Mesendoderm (in vitro differentiated cells): ENCODE data around the gene KCTD1.

Source experiments
- DNase-seq: peaks from one replicate; pipeline ENCODE4 v3.0.0; 2013
- H2AK5ac ChIP-seq: 2 replicates; pipeline ENCODE4 v1.6.1; 2013; ENCODE audit warnings: low read length, inconsistent platforms
- H2BK120ac ChIP-seq: 2 replicates; pipeline ENCODE4 v1.6.1; 2013; ENCODE audit warnings: low read depth, mild to moderate bottlenecking, low read length, moderate library complexity, mixed read lengths
- H2BK15ac ChIP-seq: replicated peaks from 2 replicates; pipeline ENCODE4 v1.6.1; 2013; ENCODE audit warnings: low read depth, mild to moderate bottlenecking, moderate library complexity
- H2BK5ac ChIP-seq: 2 replicates; pipeline ENCODE4 v1.6.1; 2013; ENCODE audit warnings: low read length, inconsistent platforms
- H3K18ac ChIP-seq: 2 replicates; pipeline ENCODE4 v1.6.1; 2013; ENCODE audit warnings: mild to moderate bottlenecking, low read length, mixed read lengths
- H3K23ac ChIP-seq: one replicate; pipeline ENCODE4 v1.6.1; 2013; ENCODE audit warnings: low read length
- H3K27ac ChIP-seq: 2 replicates; pipeline ENCODE4 v1.5.1; 2013; ENCODE audit warnings: low read depth, mild to moderate bottlenecking, inconsistent platforms, low read length, moderate library complexity
- H3K27me3 ChIP-seq: 2 replicates; pipeline ENCODE4 v1.6.1; 2013; ENCODE audit warnings: low read length, control low read depth, mild to moderate bottlenecking, inconsistent platforms; ENCODE audit not compliant: insufficient read depth, poor library complexity
- H3K36me3 ChIP-seq: 2 replicates; pipeline ENCODE4 v1.6.1; 2013; ENCODE audit warnings: low read length, inconsistent platforms; ENCODE audit not compliant: control insufficient read depth, insufficient read depth
- H3K4ac ChIP-seq: one replicate; pipeline ENCODE4 v1.6.1; 2013; ENCODE audit warnings: low read depth, mild to moderate bottlenecking, low read length, moderate library complexity
- H3K4me1 ChIP-seq: 2 replicates; pipeline ENCODE4 v1.6.1; 2013; ENCODE audit warnings: low read depth, low read length, inconsistent platforms; ENCODE audit not compliant: control insufficient read depth
- H3K4me2 ChIP-seq: 2 replicates; pipeline ENCODE4 v1.6.1; 2013; ENCODE audit warnings: low read length
- H3K4me3 ChIP-seq: 2 replicates; pipeline ENCODE4 v1.5.1; 2013; ENCODE audit warnings: mild to moderate bottlenecking, low read length
- H3K56ac ChIP-seq: one replicate; pipeline ENCODE4 v1.6.1; 2013; ENCODE audit warnings: low read length
- H3K79me1 ChIP-seq: 2 replicates; pipeline ENCODE4 v1.6.1; 2013; ENCODE audit warnings: low read length, inconsistent platforms
- H3K79me2 ChIP-seq: 2 replicates; pipeline ENCODE4 v1.6.1; 2013; ENCODE audit warnings: mild to moderate bottlenecking, low read length; ENCODE audit not compliant: control insufficient read depth, insufficient read depth
- H3K9ac ChIP-seq: 2 replicates; pipeline ENCODE4 v1.6.1; 2013; ENCODE audit warnings: low read length, inconsistent platforms
- H4K5ac ChIP-seq: one replicate; pipeline ENCODE4 v1.6.1; 2013; ENCODE audit warnings: low read length
- H4K8ac ChIP-seq: one replicate; pipeline ENCODE4 v1.6.1; 2013; ENCODE audit warnings: low read depth, mild to moderate bottlenecking, control low read depth, low read length, moderate library complexity
- WGBS: extraction: QIAGEN DNeasy Blood & Tissue Kit; methylation state at CpG from one replicate; pipeline ENCODE4 v1.1.7; 2013; ENCODE audit warnings: low lambda C conversion rate, missing lambda C conversion rate; ENCODE audit not compliant: insufficient coverage; ENCODE audit errors: extremely low coverage; 5-methylcytosine and 5-hydroxymethylcytosine counted together

Gene KCTD1

DNA sequence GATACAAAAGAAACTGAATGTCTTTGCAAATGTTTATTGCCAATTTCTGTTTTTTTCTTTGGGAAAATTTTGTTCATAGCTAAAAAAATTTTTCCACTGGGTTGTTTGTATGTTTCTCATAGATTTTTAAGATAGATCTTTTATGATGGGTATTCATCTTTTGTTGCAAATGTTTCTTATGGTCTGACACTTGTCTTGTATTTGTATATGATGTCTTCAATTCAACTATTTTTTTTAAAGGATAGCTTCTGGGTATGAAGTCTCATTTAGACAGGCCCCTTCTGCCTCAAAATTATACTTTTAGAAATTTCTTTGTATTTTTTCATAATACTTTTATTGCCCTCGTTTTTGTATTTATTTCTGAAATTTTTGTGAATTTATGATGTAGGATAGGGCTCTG, 73.8 kb downstream of the KCTD1 start:
- no peak overlapping the region for H3K18ac ChIP-seq
- H2BK15ac ChIP-seq = no peak overlapping the region
- no peaks in the 10 kb centered on the region for H3K4me1 ChIP-seq
- no peak overlapping the region for H3K9ac ChIP-seq
- no peak overlapping the region for H3K56ac ChIP-seq
- H4K8ac ChIP-seq = no peak overlapping the region
- no peak overlapping the region for H2BK120ac ChIP-seq
- H2AK5ac ChIP-seq = no peak overlapping the region
- H3K23ac ChIP-seq = no peak overlapping the region
- H4K5ac ChIP-seq = no peak overlapping the region
- no peak for DNase-seq
- H3K79me1 ChIP-seq = no peaks in the 10 kb centered on the region
- H3K36me3 ChIP-seq = no peaks in the 10 kb centered on the region
- H3K79me2 ChIP-seq = no peaks in the 10 kb centered on the region
- no CpG with 5 or more reads among the region's 1 CpG for WGBS
- H2BK5ac ChIP-seq = no peak overlapping the region
- no peak overlapping the region for H3K4me3 ChIP-seq
- H3K27ac ChIP-seq = no peak overlapping the region
- H3K4ac ChIP-seq = no peak overlapping the region
- H3K27me3 ChIP-seq = no peaks in the 10 kb centered on the region
- H3K4me2 ChIP-seq = no peak overlapping the region

DNA sequence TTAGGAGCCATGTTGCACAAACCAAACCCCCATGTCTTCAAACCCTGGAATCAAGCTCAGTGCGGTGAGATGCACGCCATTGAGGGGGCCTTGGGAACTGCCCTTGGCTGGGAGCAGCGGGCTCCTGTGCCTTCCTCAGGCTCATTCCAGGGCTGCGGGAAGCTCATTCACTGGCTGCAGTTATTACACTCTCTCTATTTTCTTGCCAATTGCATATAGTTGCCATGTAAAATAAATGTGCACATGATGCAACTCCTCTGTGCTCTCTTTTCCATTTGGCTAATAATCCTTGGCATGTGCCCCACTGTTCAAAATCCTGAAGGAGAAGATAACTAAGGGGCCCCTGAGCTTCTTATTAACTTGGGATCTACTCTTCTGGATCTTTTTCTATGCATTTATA, 74.7 kb downstream of the KCTD1 start:
- Histone ChIP-seq H3K9ac (no peak overlapping the region), H2BK5ac (no peak overlapping the region), H3K4me2 (no peak overlapping the region), H3K23ac (no peak overlapping the region), H2AK5ac (no peak overlapping the region), H2BK15ac (no peak overlapping the region), H3K36me3 (no peaks in the 10 kb centered on the region), H3K27ac (no peak overlapping the region), H3K18ac (no peak overlapping the region), H3K79me1 (no peaks in the 10 kb centered on the region), H3K79me2 (no peaks in the 10 kb centered on the region), H3K4me1 (no peaks in the 10 kb centered on the region), H3K56ac (no peak overlapping the region), H2BK120ac (no peak overlapping the region), H4K8ac (no peak overlapping the region), H4K5ac (no peak overlapping the region), H3K4ac (no peak overlapping the region), H3K4me3 (no peak overlapping the region), H3K27me3 (no peaks in the 10 kb centered on the region)
- DNase-seq = no peak
- WGBS = no CpG with 5 or more reads among the region's 4 CpGs

DNA sequence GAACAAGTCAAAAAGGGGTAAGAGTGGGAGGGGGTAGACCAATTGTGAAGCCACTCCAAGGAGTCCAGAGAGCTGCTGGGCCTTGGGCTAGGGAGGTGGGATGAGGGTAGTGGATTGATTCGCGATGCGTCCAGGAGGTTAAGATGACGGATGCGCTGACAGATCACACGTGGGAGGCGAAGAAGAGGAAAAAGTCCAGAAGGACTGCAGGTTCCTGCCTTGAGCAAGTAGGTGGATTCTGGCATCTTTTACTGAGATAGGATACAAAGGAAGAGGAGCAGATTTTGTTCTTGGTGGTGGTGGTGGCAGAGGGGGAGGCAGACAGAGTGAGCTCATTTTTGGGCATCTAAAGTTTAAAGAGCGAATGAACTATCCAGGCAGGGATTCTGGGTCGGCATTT, 76.5 kb downstream of the KCTD1 start:
- no peak overlapping the region for H2BK5ac ChIP-seq
- H3K18ac ChIP-seq = no peak overlapping the region
- no peak overlapping the region for H3K9ac ChIP-seq
- no CpG with 5 or more reads among the region's 9 CpGs for WGBS
- H3K36me3 ChIP-seq = no peaks in the 10 kb centered on the region
- no peak overlapping the region for H4K8ac ChIP-seq
- H3K23ac ChIP-seq = no peak overlapping the region
- no peak overlapping the region for H4K5ac ChIP-seq
- H2BK120ac ChIP-seq = no peak overlapping the region
- no peaks in the 10 kb centered on the region for H3K79me2 ChIP-seq
- no peaks in the 10 kb centered on the region for H3K79me1 ChIP-seq
- no peak for DNase-seq
- H3K4me2 ChIP-seq = no peak overlapping the region
- no peak overlapping the region for H2AK5ac ChIP-seq
- no peak overlapping the region for H3K27ac ChIP-seq
- H2BK15ac ChIP-seq = no peak overlapping the region
- no peak overlapping the region for H3K4me3 ChIP-seq
- no peaks in the 10 kb centered on the region for H3K4me1 ChIP-seq
- no peak overlapping the region for H3K4ac ChIP-seq
- H3K27me3 ChIP-seq = no peaks in the 10 kb centered on the region
- no peak overlapping the region for H3K56ac ChIP-seq

DNA sequence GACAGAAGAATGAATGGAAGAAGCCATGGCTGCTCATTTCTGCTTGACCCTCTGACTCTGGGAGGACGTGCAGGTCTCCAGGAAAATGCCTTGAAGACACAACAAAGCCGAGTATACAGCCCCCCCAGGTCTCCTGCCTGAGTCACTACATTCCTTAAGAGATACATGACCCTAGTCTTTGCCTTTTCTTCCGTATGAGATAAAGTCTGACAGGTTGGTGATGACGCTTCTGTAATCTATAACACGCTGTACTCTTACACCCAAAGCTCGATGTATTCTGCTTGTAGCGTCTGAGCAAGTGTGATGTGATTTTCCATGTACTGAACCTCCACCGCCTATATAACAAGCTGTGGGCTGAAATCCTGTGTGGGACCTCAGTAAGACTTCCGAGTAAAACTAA, 77.3 kb downstream of the KCTD1 start:
- no peak overlapping the region for H3K23ac ChIP-seq
- H3K27me3 ChIP-seq = no peaks in the 10 kb centered on the region
- H3K36me3 ChIP-seq = no peaks in the 10 kb centered on the region
- H3K56ac ChIP-seq = no peak overlapping the region
- H3K4me1 ChIP-seq = no peaks in the 10 kb centered on the region
- H3K4me2 ChIP-seq = no peak overlapping the region
- no peaks in the 10 kb centered on the region for H3K79me2 ChIP-seq
- no peak overlapping the region for H3K27ac ChIP-seq
- no peak for DNase-seq
- H3K9ac ChIP-seq = no peak overlapping the region
- H2BK5ac ChIP-seq = no peak overlapping the region
- H2AK5ac ChIP-seq = no peak overlapping the region
- H4K5ac ChIP-seq = no peak overlapping the region
- no peak overlapping the region for H2BK15ac ChIP-seq
- H3K4ac ChIP-seq = no peak overlapping the region
- no CpG with 5 or more reads among the region's 9 CpGs for WGBS
- no peak overlapping the region for H4K8ac ChIP-seq
- no peaks in the 10 kb centered on the region for H3K79me1 ChIP-seq
- H3K18ac ChIP-seq = no peak overlapping the region
- H3K4me3 ChIP-seq = no peak overlapping the region
- H2BK120ac ChIP-seq = no peak overlapping the region

DNA sequence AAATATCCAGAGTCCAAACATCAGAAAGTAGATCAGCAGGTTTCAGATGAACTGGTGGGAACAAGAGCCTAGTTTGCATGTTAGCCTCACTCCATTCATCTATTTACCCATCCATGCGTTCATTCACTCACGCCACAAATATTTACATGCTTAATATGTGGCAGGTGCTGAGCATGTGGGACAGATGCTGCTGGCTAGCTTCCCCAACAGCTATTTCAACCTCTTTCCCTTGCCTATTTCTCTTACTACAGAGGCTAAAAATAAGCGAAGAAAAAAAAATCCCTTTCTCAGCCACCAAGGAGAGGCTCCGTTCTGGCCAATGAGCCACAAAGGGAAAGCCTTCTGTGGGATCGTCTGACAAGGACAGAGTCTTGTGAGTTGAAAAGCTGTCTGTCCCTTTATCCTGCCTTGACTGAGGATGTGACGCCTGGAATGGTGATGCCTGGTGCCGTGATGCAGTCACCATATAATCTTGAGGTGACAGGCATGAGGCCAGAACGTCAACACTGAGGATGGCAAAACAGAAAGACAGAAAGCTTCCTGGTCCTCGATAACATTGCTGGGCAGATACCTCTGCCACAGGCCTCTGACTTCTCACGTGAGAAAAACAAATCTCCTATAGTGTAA, 78.2 kb downstream of the KCTD1 start:
- H3K36me3 ChIP-seq = no peaks in the 10 kb centered on the region
- no peak overlapping the region for H3K23ac ChIP-seq
- no peaks in the 10 kb centered on the region for H3K79me1 ChIP-seq
- no peak overlapping the region for H3K4me3 ChIP-seq
- H3K27me3 ChIP-seq = no peaks in the 10 kb centered on the region
- no CpG with 5 or more reads among the region's 10 CpGs for WGBS
- H3K9ac ChIP-seq = no peak overlapping the region
- DNase-seq = no peak
- H3K27ac ChIP-seq = no peak overlapping the region
- no peak overlapping the region for H3K18ac ChIP-seq
- no peak overlapping the region for H2BK5ac ChIP-seq
- H3K56ac ChIP-seq = no peak overlapping the region
- no peaks in the 10 kb centered on the region for H3K79me2 ChIP-seq
- H2BK15ac ChIP-seq = no peak overlapping the region
- H3K4ac ChIP-seq = no peak overlapping the region
- no peak overlapping the region for H4K5ac ChIP-seq
- no peak overlapping the region for H2BK120ac ChIP-seq
- H4K8ac ChIP-seq = no peak overlapping the region
- no peaks in the 10 kb centered on the region for H3K4me1 ChIP-seq
- H2AK5ac ChIP-seq = no peak overlapping the region
- H3K4me2 ChIP-seq = no peak overlapping the region

DNA sequence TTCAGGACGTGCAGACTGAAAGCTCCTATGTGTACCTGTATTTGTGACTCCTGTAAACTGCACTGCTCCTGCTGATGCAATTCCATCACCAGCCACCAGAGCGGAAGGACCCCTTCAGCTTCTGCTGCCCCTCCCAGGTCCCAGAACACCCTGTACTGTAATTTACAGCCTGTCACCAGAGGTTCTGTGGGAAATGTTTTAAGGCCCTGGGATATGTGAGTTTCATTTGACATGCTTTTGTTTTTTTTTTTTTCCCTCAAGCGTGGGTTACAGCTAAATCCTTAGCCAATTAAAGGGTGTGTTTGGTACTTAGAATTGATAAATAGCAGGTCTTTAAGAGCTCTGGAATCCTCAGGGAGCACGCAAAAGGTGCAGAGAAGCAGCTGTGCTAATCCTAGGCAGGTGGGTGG, 79.4 kb downstream of the KCTD1 start:
- no peak overlapping the region for H3K4me2 ChIP-seq
- no peak overlapping the region for H2AK5ac ChIP-seq
- no peak overlapping the region for H4K5ac ChIP-seq
- no peaks in the 10 kb centered on the region for H3K79me2 ChIP-seq
- no peak overlapping the region for H3K9ac ChIP-seq
- H3K23ac ChIP-seq = no peak overlapping the region
- no peak overlapping the region for H4K8ac ChIP-seq
- H3K27ac ChIP-seq = no peak overlapping the region
- no CpG with 5 or more reads among the region's 4 CpGs for WGBS
- no peaks in the 10 kb centered on the region for H3K4me1 ChIP-seq
- no peak overlapping the region for H2BK120ac ChIP-seq
- no peak overlapping the region for H2BK15ac ChIP-seq
- no peak overlapping the region for H2BK5ac ChIP-seq
- peak; percentile 72 for DNase-seq
- no peak overlapping the region for H3K4me3 ChIP-seq
- H3K27me3 ChIP-seq = no peaks in the 10 kb centered on the region
- no peak overlapping the region for H3K4ac ChIP-seq
- no peak overlapping the region for H3K18ac ChIP-seq
- H3K36me3 ChIP-seq = no peaks in the 10 kb centered on the region
- no peak overlapping the region for H3K56ac ChIP-seq
- H3K79me1 ChIP-seq = no peaks in the 10 kb centered on the region
